Mesenchymal stem cell (in vitro differentiated cells and primary cell): ENCODE data around the gene NRN1L.

Source experiments
- DNase-seq: peaks from one replicate; pipeline ENCODE4 v3.0.0-alpha.2; 2013
- H2AFZ ChIP-seq: one replicate; pipeline ENCODE4 v1.6.1; 2013; ENCODE audit warnings: low read depth, mild to moderate bottlenecking, control low read depth, inconsistent platforms, low read length, moderate library complexity
- H2AK5ac ChIP-seq: 2 replicates; pipeline ENCODE4 v1.6.1; 2013; ENCODE audit warnings: low read length, moderate library complexity, mild to moderate bottlenecking, inconsistent platforms; ENCODE audit not compliant: severe bottlenecking
- H2BK120ac ChIP-seq: one replicate; pipeline ENCODE4 v1.6.1; 2013; ENCODE audit warnings: low read depth, mild to moderate bottlenecking, inconsistent platforms, low read length, moderate library complexity
- H2BK12ac ChIP-seq, 2 experiments: one replicate each; pipeline ENCODE4 v1.6.1; 2013; ENCODE audit warnings: inconsistent platforms in 2 of 2, low read length in 2 of 2, mild to moderate bottlenecking in 2 of 2, moderate library complexity in 2 of 2, control low read depth in 1 of 2
- H2BK15ac ChIP-seq: one replicate; pipeline ENCODE4 v1.6.1; 2013; ENCODE audit warnings: mild to moderate bottlenecking, low read depth, inconsistent platforms; ENCODE audit not compliant: poor library complexity, severe bottlenecking
- H2BK5ac ChIP-seq: 2 replicates; pipeline ENCODE4 v1.6.1; 2013; ENCODE audit warnings: low read depth, mild to moderate bottlenecking, low read length, control low read depth, inconsistent platforms; ENCODE audit not compliant: poor library complexity, severe bottlenecking
- H3K14ac ChIP-seq, 2 experiments: one replicate each; pipeline ENCODE4 v1.6.1; 2013; ENCODE audit warnings: inconsistent platforms in 2 of 2, low read length in 2 of 2, control low read depth in 1 of 2, mild to moderate bottlenecking in 1 of 2, moderate library complexity in 1 of 2
- H3K18ac ChIP-seq, 2 experiments: one replicate each; pipeline ENCODE4 v1.6.1; 2013; ENCODE audit warnings: inconsistent platforms in 2 of 2, low read length in 2 of 2, control low read depth in 1 of 2, low read depth in 1 of 2, mild to moderate bottlenecking in 1 of 2
- H3K23ac ChIP-seq, 2 experiments: one replicate each; pipeline ENCODE4 v1.6.1; 2013; ENCODE audit warnings: inconsistent platforms in 2 of 2, low read length in 2 of 2, mild to moderate bottlenecking in 2 of 2, moderate library complexity in 2 of 2, control low read depth in 1 of 2
- H3K27ac ChIP-seq: 2 replicates; pipeline ENCODE4 v1.5.1; 2013; ENCODE audit warnings: mild to moderate bottlenecking, moderate library complexity, low read length, control low read depth, inconsistent platforms; ENCODE audit not compliant: poor library complexity, severe bottlenecking
- H3K27me3 ChIP-seq, 2 experiments: 2 replicates each; pipeline versions ENCODE4 v1.6.1 to v1.7.0; 2013; ENCODE audit warnings: low read length in 2 of 2, mild to moderate bottlenecking in 2 of 2, moderate library complexity in 2 of 2, control low read depth in 1 of 2, inconsistent platforms in 1 of 2; ENCODE audit not compliant: control insufficient read depth in 1 of 2, insufficient read depth in 1 of 2
- H3K36me3 ChIP-seq, 2 experiments: 2 replicates each; pipeline versions ENCODE4 v1.6.1 to v1.7.0; 2013; ENCODE audit warnings: low read length in 2 of 2, control low read depth in 1 of 2, inconsistent platforms in 1 of 2, low read depth in 1 of 2, mild to moderate bottlenecking in 1 of 2; ENCODE audit not compliant: insufficient read depth in 2 of 2, control insufficient read depth in 1 of 2
- H3K4ac ChIP-seq, 2 experiments: one replicate each; pipeline ENCODE4 v1.6.1; 2013; ENCODE audit warnings: inconsistent platforms in 2 of 2, low read length in 2 of 2, mild to moderate bottlenecking in 2 of 2, moderate library complexity in 2 of 2, control low read depth in 1 of 2, low read depth in 1 of 2
- H3K4me1 ChIP-seq: 2 replicates; pipeline ENCODE4 v1.6.1; 2013; ENCODE audit warnings: low read depth, low read length, control low read depth; ENCODE audit not compliant: control insufficient read depth, insufficient read depth
- H3K4me2 ChIP-seq: 2 replicates; pipeline ENCODE4 v1.6.1; 2013; ENCODE audit warnings: low read length, mild to moderate bottlenecking, inconsistent platforms; ENCODE audit not compliant: poor library complexity, severe bottlenecking
- H3K4me3 ChIP-seq, 2 experiments: 2 replicates each; pipeline versions ENCODE4 v1.5.1 to v1.7.0; 2013; ENCODE audit warnings: low read length in 2 of 2, mild to moderate bottlenecking in 2 of 2, control low read depth in 1 of 2, low read depth in 1 of 2; ENCODE audit not compliant: insufficient read depth in 1 of 2
- H3K79me1 ChIP-seq: replicated peaks from 2 replicates; pipeline ENCODE4 v1.6.1; 2013; ENCODE audit warnings: mild to moderate bottlenecking, control low read depth, low read length, inconsistent platforms; ENCODE audit not compliant: poor library complexity, severe bottlenecking
- H3K9ac ChIP-seq: 2 replicates; pipeline ENCODE4 v1.7.0; 2013; ENCODE audit warnings: mild to moderate bottlenecking, low read length, moderate library complexity
- H3K9me3 ChIP-seq: 2 replicates; pipeline ENCODE4 v1.7.0; 2013; ENCODE audit warnings: mild to moderate bottlenecking, low read length; ENCODE audit not compliant: control insufficient read depth
- H4K8ac ChIP-seq: one replicate; pipeline ENCODE4 v1.6.1; 2013; ENCODE audit warnings: inconsistent platforms, mild to moderate bottlenecking, low read length, moderate library complexity
- H4K91ac ChIP-seq: one replicate; pipeline ENCODE4 v1.6.1; 2013; ENCODE audit warnings: mild to moderate bottlenecking, low read length, inconsistent platforms
- WGBS: methylation state at CpG from one replicate; pipeline ENCODE4 v1.1.7; 2013; ENCODE audit warnings: mixed read lengths; 5-methylcytosine and 5-hydroxymethylcytosine counted together

The NRN1L gene

GRCh38 chr16:67874372-67874771 lies 10.3 kb upstream of the NRN1L start:
- Histone ChIP-seq H3K36me3 (peaks cover 64 to 67% of the 10 kb centered on the region in 2 experiments), H3K4ac (no peak overlapping the region), H2BK12ac (no peak overlapping the region), H3K9ac (peak overlapping the region; percentile 98), H3K4me2 (peak overlapping the region; percentile 86), H3K18ac (no peak overlapping the region), H3K79me1 (peaks cover 41% of the 10 kb centered on the region), H3K23ac (no peak overlapping the region), H2BK15ac (no peak overlapping the region), H2BK5ac (no peak overlapping the region), H3K9me3 (no peaks in the 10 kb centered on the region), H4K8ac (no peak overlapping the region), H4K91ac (no peak overlapping the region), H3K4me1 (peaks cover 15% of the 10 kb centered on the region), H3K27me3 (no peaks in the 10 kb centered on the region), H2BK120ac (no peak overlapping the region), H3K4me3 (peak overlapping the region; percentile 36 to 98), H3K14ac (no peak overlapping the region), H3K27ac (no peak overlapping the region), H2AFZ (no peak overlapping the region), H2AK5ac (no peak overlapping the region)
- WGBS = 88% methylated on average over 3 of the region's 3 CpGs
- DNase-seq = no peak

- Histone ChIP-seq H2AFZ (no peak overlapping the region), H3K23ac (no peak overlapping the region), H3K36me3 (peaks cover 68 to 71% of the 10 kb centered on the region in 2 experiments), H3K4me2 (no peak overlapping the region), H4K91ac (no peak overlapping the region), H2AK5ac (no peak overlapping the region), H3K4ac (no peak overlapping the region), H3K79me1 (peaks cover 42% of the 10 kb centered on the region), H4K8ac (no peak overlapping the region), H3K9ac (no peak overlapping the region), H3K18ac (no peak overlapping the region), H2BK12ac (no peak overlapping the region), H3K9me3 (no peaks in the 10 kb centered on the region), H3K27me3 (no peaks in the 10 kb centered on the region), H2BK120ac (no peak overlapping the region), H3K27ac (no peak overlapping the region), H3K4me3 (no peak overlapping the region), H2BK5ac (no peak overlapping the region), H3K4me1 (peaks cover 15% of the 10 kb centered on the region), H2BK15ac (no peak overlapping the region), H3K14ac (no peak overlapping the region)
- DNase-seq = no peak
- 94% methylated on average over 10 of the region's 11 CpGs for WGBS
Observed at GRCh38 chr16:67877064-67877463, 7.6 kb upstream of the NRN1L start.

- DNase-seq = no peak
- Histone ChIP-seq H3K4me1 (peaks cover 11% of the 10 kb centered on the region), H3K23ac (no peak overlapping the region), H3K18ac (no peak overlapping the region), H2BK5ac (no peak overlapping the region), H3K9ac (no peak overlapping the region), H3K79me1 (peaks cover 39% of the 10 kb centered on the region), H2BK12ac (no peak overlapping the region), H3K4ac (no peak overlapping the region), H3K4me3 (no peak overlapping the region), H3K4me2 (no peak overlapping the region), H2AFZ (no peak overlapping the region), H4K8ac (no peak overlapping the region), H2AK5ac (no peak overlapping the region), H2BK120ac (no peak overlapping the region), H3K9me3 (no peaks in the 10 kb centered on the region), H4K91ac (no peak overlapping the region), H3K36me3 (peaks cover 76 to 78% of the 10 kb centered on the region in 2 experiments), H2BK15ac (no peak overlapping the region), H3K27me3 (no peaks in the 10 kb centered on the region), H3K14ac (no peak overlapping the region), H3K27ac (no peak overlapping the region)
- WGBS = 97% methylated on average over 6 of the region's 6 CpGs
Observed at GRCh38 chr16:67878232-67878631, 6.5 kb upstream of the NRN1L start.

- Histone ChIP-seq H3K9ac (no peak overlapping the region), H2BK12ac (no peak overlapping the region), H3K36me3 (peaks cover 82 to 84% of the 10 kb centered on the region in 2 experiments), H3K27ac (no peak overlapping the region), H2BK120ac (no peak overlapping the region), H3K9me3 (no peaks in the 10 kb centered on the region), H3K79me1 (peaks cover 43% of the 10 kb centered on the region), H2AFZ (no peak overlapping the region), H3K23ac (no peak overlapping the region), H3K4ac (no peak overlapping the region), H2AK5ac (no peak overlapping the region), H3K4me2 (no peak overlapping the region), H4K8ac (no peak overlapping the region), H3K27me3 (no peaks in the 10 kb centered on the region), H2BK5ac (no peak overlapping the region), H2BK15ac (no peak overlapping the region), H3K18ac (no peak overlapping the region), H3K4me1 (peaks cover 12% of the 10 kb centered on the region), H3K4me3 (no peak overlapping the region), H4K91ac (no peak overlapping the region), H3K14ac (no peak overlapping the region)
- no peak for DNase-seq
- 96% methylated on average over 9 of the region's 9 CpGs for WGBS
Observed at GRCh38 chr16:67878846-67879245, 5.8 kb upstream of the NRN1L start.
